A549 (cell line): ENCODE data around the gene GNB1. TPM values are rescaled to one million over a fixed set of nuclear protein-coding genes. Genes with fewer than 3 reads are reported as not detected.
"Not testable (repeated sequence)": the region's sequence is repeated elsewhere in the genome, so short reads cannot be mapped to it uniquely, and the experiment has no call there.

Experiments
- ATAC-seq, 2 experiments: fragments of 200-7000 bp in 1 of 2; fragments of >200 bp in 1 of 2; cut with Nextera tagmentation in 1 of 2; cut with Tn5 transposase in 1 of 2; 3 replicates each; pipeline versions ENCODE4 v1.8.0 to v1.9.1; 2018 to 2020; ENCODE audit warnings: mild to moderate bottlenecking in 1 of 2, moderate library complexity in 1 of 2
- CTCF ChIA-PET: fragments of 300-600 bp; sonication (Branson Sonifier 250); formaldehyde crosslinking; extraction: SDS; loops from one replicate; lab custom pipeline; 2021; ENCODE audit warnings: antibody characterized with exemption, inconsistent platforms; lab: Yijun Ruan, JAX
- POLR2A ChIA-PET: fragments of 350-600 bp; formaldehyde crosslinking; extraction: SDS; loops from one replicate; lab custom pipeline; 2021; ENCODE audit warnings: antibody characterized with exemption, inconsistent platforms; lab: Yijun Ruan, JAX
- DNase-seq, 2 experiments: peaks; one replicate each; pipeline versions ENCODE4 v3.0.0 to v3.0.0-alpha.2; 2011 to 2016; ENCODE audit warnings: low read depth in 1 of 2, low spot score in 1 of 2
- FAIRE-seq: peaks from 2 replicates; lab custom pipeline; 2011; peaks lifted over from hg19 to GRCh38; lab: Jason Lieb, UNC
- H3K27ac ChIP-seq, 2 experiments: fragments of >200 bp; sonication (Bioruptor Twin); formaldehyde crosslinking; 3 replicates each; pipeline ENCODE4 v1.5.1; 2016 to 2017
- H3K4me1 ChIP-seq: fragments of >200 bp; sonication (Bioruptor Twin); formaldehyde crosslinking; 3 replicates; pipeline ENCODE4 v1.6.1; 2016
- H3K4me2 ChIP-seq: fragments of >200 bp; sonication (Bioruptor Twin); formaldehyde crosslinking; 3 replicates; pipeline ENCODE4 v1.6.1; 2016
- H3K4me3 ChIP-seq: fragments of >200 bp; sonication (Bioruptor Twin); formaldehyde crosslinking; 3 replicates; pipeline ENCODE4 v1.5.1; 2016
- H3K9me3 ChIP-seq: fragments of >200 bp; sonication (Bioruptor Twin); formaldehyde crosslinking; 3 replicates; pipeline ENCODE4 v1.6.1; 2016
- CBX2 ChIP-seq: fragments of 200-600 bp; sonication (generic); IDR thresholded peaks from 2 replicates; pipeline ENCODE4 v1.6.1; 2016; ENCODE audit warnings: low read depth, mild to moderate bottlenecking, borderline replicate concordance
- EHMT2 ChIP-seq: fragments of 200-600 bp; sonication (generic); IDR thresholded peaks from 2 replicates; pipeline ENCODE4 v1.6.1; 2016; ENCODE audit warnings: antibody characterized with exemption, low read depth, mild to moderate bottlenecking, moderate library complexity
- FOSB ChIP-seq: fragments of 250-450 bp; sonication (Bioruptor Pico); IDR thresholded peaks from 2 replicates; pipeline ENCODE4 v1.5.0; 2020; ENCODE audit warnings: mild to moderate bottlenecking, moderate library complexity
- HOXB13 ChIP-seq: fragments of 250-450 bp; sonication (Bioruptor Pico); IDR thresholded peaks from 2 replicates; pipeline ENCODE4 v1.5.0; 2020; ENCODE audit warnings: low read depth, mild to moderate bottlenecking, moderate library complexity
- JUN ChIP-seq, 2 experiments: fragments of >200 bp; sonication (Bioruptor Twin); formaldehyde crosslinking; IDR thresholded peaks; 2 replicates in 1 of 2; 3 replicates in 1 of 2; pipeline ENCODE4 v1.6.1; 2016 to 2017
- KDM1A ChIP-seq: fragments of 200-600 bp; sonication (generic); IDR thresholded peaks from 2 replicates; pipeline ENCODE4 v1.6.1; 2016; ENCODE audit warnings: low read depth, mild to moderate bottlenecking
- KDM5A ChIP-seq: fragments of 200-600 bp; sonication (generic); IDR thresholded peaks from 2 replicates; pipeline ENCODE4 v1.6.1; 2016; ENCODE audit warnings: antibody characterized with exemption, mild to moderate bottlenecking
- MYC ChIP-seq: IDR thresholded peaks from 2 replicates; pipeline ENCODE4 v1.6.1; 2012; ENCODE audit warnings: mild to moderate bottlenecking, inconsistent platforms, low read length, improper control_type of control experiment, borderline replicate concordance
- PHF8 ChIP-seq: fragments of 200-600 bp; sonication (generic); IDR thresholded peaks from 2 replicates; pipeline ENCODE4 v1.6.1; 2016; ENCODE audit warnings: low read depth, mild to moderate bottlenecking, antibody characterized with exemption, moderate library complexity, borderline replicate concordance
- POLR2AphosphoS2 ChIP-seq: conservative IDR thresholded peaks from 2 replicates; pipeline ENCODE4 v1.6.1; 2012; ENCODE audit warnings: low read length, improper control_type of control experiment, inconsistent platforms
- RFX5 ChIP-seq: fragments of 450-650 bp; IDR thresholded peaks from 2 replicates; pipeline ENCODE4 v1.7.1; 2014; ENCODE audit warnings: antibody characterized with exemption, mild to moderate bottlenecking, moderate library complexity
- SMC3 ChIP-seq: fragments of >200 bp; sonication (Bioruptor Twin); formaldehyde crosslinking; IDR thresholded peaks from 3 replicates; pipeline ENCODE4 v1.6.1; 2018; ENCODE audit warnings: inconsistent platforms
- SREBF2 ChIP-seq: fragments of 450-650 bp; IDR thresholded peaks from 2 replicates; pipeline ENCODE4 v1.6.1; 2014; ENCODE audit warnings: mild to moderate bottlenecking, moderate library complexity
- USF2 ChIP-seq: fragments of 450-650 bp; IDR thresholded peaks from 2 replicates; pipeline ENCODE4 v1.6.1; 2014; ENCODE audit warnings: antibody characterized with exemption
- ZC3H11A ChIP-seq: fragments of 450-650 bp; IDR thresholded peaks from 2 replicates; pipeline ENCODE4 v1.6.1; 2014; ENCODE audit warnings: antibody characterized with exemption, mild to moderate bottlenecking
- ZFP36 ChIP-seq: fragments of 450-650 bp; IDR thresholded peaks from 2 replicates; pipeline ENCODE4 v1.6.1; 2014; ENCODE audit warnings: borderline replicate concordance; ENCODE audit not compliant: partially characterized antibody
- ZNF302 ChIP-seq: fragments of 250-450 bp; sonication (Bioruptor Pico); IDR thresholded peaks from 2 replicates; pipeline ENCODE4 v1.9.0; 2021; ENCODE audit warnings: inconsistent platforms, mild to moderate bottlenecking, moderate library complexity
- ZSCAN20 ChIP-seq: fragments of 250-450 bp; sonication (Bioruptor Pico); IDR thresholded peaks from 2 replicates; pipeline ENCODE4 v1.8.0; 2022; ENCODE audit warnings: mild to moderate bottlenecking, moderate library complexity
- WGBS: methylation state at CpG from one replicate; pipeline ENCODE4 v1.1.6; 2017; ENCODE audit errors: missing lambda C conversion rate; 5-methylcytosine and 5-hydroxymethylcytosine counted together
- polyA plus RNA-seq, 4 experiments: library from polyadenylated mRNA; depleted of rRNA in 3 of 4; stranded (reverse); fragments of >200 nt; fragmentation: RNase III in 1 of 4; extraction: RNeasy Plus Mini Kit Qiagen cat#74134 plus additional on column Dnase treatment in 1 of 4; gene quantifications; 2 replicates in 3 of 4; 3 replicates in 1 of 4; pipeline ENCODE4 v1.2.3, GENCODE V29; 2011 to 2017
- TF ChIP-seq, protein P1 (sequence below): fragments of >200 bp; sonication (Bioruptor Twin); formaldehyde crosslinking; IDR thresholded peaks from 2 replicates; pipeline ENCODE4 v1.6.1; 2016
- TF ChIP-seq, protein P2 (sequence below): fragments of 250-450 bp; sonication (Bioruptor Pico); IDR thresholded peaks from 2 replicates; pipeline ENCODE4 v1.5.0; 2020; ENCODE audit warnings: low read depth, mild to moderate bottlenecking, moderate library complexity
- TF ChIP-seq, protein P3 (sequence below): fragments of 150-350 bp; IDR thresholded peaks from 2 replicates; pipeline ENCODE4 v1.6.1; 2014; ENCODE audit warnings: low read depth, mild to moderate bottlenecking, low read length
- TF ChIP-seq, protein P4 (sequence below): fragments of 200-600 bp; sonication (generic); IDR thresholded peaks from 2 replicates; pipeline ENCODE4 v1.6.1; 2016; ENCODE audit warnings: antibody characterized with exemption, mild to moderate bottlenecking, moderate library complexity

GNB1 gene
- polyA plus RNA-seq, 2 of the 4 experiments (the other 2 are of a cell fraction): 159 to 270 TPM

DNA sequence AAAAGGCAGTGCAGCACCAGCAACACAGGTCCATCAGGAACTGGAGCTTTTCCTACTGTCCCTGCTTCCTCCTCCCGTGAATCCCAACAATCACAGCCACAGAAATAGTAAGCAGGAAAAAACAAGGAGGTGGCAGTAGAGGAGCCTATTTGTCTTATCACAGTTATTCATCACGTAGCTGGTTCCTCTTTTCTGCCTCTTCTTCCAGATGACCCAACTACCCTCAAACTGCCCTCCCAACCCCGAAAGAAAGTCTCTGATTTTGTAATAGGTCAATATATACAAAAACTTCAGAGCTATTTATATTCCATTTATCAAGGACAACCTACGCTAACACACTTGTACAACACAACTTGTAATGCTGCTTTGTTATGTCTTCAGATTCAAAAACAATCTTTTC, 21.4 kb downstream of the GNB1 start:
- Histone ChIP-seq H3K9me3 (no peaks in the 10 kb centered on the region), H3K4me2 (no peak overlapping the region), H3K4me3 (no peak overlapping the region), H3K27ac (no peak overlapping the region), H3K4me1 (no peaks in the 10 kb centered on the region)
- no peak for ATAC-seq
- no peak for FAIRE-seq
- no peak for TF ChIP-seq POLR2AphosphoS2
- TF ChIP-seq EHMT2: no peak
- TF ChIP-seq ZC3H11A: no peak
- TF ChIP-seq SREBF2: no peak
- TF ChIP-seq, protein P1, sequence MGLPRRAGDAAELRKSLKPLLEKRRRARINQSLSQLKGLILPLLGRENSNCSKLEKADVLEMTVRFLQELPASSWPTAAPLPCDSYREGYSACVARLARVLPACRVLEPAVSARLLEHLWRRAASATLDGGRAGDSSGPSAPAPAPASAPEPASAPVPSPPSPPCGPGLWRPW: no peak
- no peak for TF ChIP-seq PHF8
- no peak for TF ChIP-seq ZNF302 (CRISPR knock-in tag)
- ChIA-PET POLR2A (no interaction called here), CTCF (interaction anchor here (1.0 to 1.1 kb wide), 2 partner anchors 11 to 14 kb away, joined by 3 read pairs; no protein-coding TSS in a partner anchor)
- DNase-seq: no peak
- 87% methylated on average over 4 of the region's 4 CpGs for WGBS

DNA sequence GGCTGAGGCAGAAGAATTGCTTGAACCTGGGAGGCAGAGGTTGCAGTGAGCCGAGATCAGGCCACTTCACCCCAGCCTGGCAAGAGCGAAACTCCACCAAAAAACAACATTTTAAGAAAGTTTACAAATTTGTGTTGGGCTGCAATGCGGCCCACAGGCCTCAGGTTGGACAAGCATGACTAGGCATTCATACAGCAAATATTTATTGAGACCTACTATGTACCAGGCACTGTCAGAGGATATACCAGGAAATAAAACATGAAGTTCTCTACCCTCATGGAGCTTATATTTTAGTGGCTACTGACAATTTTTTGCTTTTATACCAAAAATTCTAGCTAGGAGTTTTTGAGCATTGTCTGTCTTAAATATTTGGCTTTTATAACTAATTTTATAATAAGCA, 23.7 kb downstream of the GNB1 start:
- no peak overlapping the region for H3K4me2 ChIP-seq
- peaks cover 11% of the 10 kb centered on the region for H3K4me1 ChIP-seq
- H3K27ac ChIP-seq: no peak overlapping the region
- no peak overlapping the region for H3K4me3 ChIP-seq
- H3K9me3 ChIP-seq: no peaks in the 10 kb centered on the region
- DNase-seq: no peak
- POLR2A ChIA-PET: no interaction called here
- CTCF ChIA-PET: no interaction called here
- no peak for ATAC-seq
- 98% methylated on average over 3 of the region's 3 CpGs for WGBS
- no peak for FAIRE-seq
- TF ChIP-seq MYC (no peak), ZSCAN20 (CRISPR knock-in tag) (no peak), USF2 (no peak), ZC3H11A (no peak), HOXB13 (no peak), FOSB (no peak), PHF8 (no peak), CBX2 (no peak), RFX5 (no peak), SMC3 (no peak), KDM1A (no peak), ZFP36 (no peak), JUN (IDR thresholded peaks at IDR 0.05) (no peak)
- TF ChIP-seq, protein P2, sequence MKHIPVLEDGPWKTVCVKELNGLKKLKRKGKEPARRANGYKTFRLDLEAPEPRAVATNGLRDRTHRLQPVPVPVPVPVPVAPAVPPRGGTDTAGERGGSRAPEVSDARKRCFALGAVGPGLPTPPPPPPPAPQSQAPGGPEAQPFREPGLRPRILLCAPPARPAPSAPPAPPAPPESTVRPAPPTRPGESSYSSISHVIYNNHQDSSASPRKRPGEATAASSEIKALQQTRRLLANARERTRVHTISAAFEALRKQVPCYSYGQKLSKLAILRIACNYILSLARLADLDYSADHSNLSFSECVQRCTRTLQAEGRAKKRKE (CRISPR knock-in tag): no peak
- TF ChIP-seq, protein P3, sequence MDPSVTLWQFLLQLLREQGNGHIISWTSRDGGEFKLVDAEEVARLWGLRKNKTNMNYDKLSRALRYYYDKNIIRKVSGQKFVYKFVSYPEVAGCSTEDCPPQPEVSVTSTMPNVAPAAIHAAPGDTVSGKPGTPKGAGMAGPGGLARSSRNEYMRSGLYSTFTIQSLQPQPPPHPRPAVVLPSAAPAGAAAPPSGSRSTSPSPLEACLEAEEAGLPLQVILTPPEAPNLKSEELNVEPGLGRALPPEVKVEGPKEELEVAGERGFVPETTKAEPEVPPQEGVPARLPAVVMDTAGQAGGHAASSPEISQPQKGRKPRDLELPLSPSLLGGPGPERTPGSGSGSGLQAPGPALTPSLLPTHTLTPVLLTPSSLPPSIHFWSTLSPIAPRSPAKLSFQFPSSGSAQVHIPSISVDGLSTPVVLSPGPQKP: no peak

DNA sequence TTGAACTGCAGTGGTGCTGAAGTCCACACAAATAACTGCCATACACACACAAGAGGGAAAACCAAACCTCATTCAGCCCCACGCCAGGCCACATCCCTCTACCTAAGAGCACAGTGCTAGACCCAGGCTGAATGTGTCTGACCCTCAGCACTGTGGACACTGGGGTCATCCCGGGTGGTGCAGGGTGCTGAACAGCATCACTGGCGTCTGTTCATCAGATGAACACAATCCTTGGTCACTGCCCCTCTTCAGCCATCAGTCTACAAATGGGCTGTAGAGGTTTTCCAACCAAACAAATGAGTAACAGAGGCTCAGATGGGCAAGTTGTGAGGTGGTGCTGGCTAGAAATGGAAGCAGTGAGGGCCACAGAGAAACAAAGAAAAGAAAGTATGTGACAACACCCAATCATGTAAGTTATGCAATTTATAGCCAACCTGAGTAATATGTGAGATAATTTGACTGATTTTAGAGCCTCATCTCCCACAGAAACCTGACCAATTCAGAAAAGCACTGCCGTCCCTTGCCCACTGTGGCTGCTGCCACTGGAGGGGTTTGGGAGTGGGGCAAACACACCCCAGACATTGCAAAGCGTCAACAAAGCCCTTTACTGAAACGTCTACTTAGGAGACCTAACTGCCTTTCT, 27.9 kb downstream of the GNB1 start:
- H3K27ac ChIP-seq: 0 out of 6 replicates have a peak overlapping the region, but pooled peaks of 1 of the 2 experiments have one; percentile 6
- DNase-seq: no peak
- CTCF ChIA-PET: interaction anchor here (1.0 to 1.1 kb wide), 2 partner anchors 12 to 43 kb away, joined by 3 to 5 read pairs; no protein-coding TSS in a partner anchor
- H3K4me2 ChIP-seq: no peak overlapping the region
- no peak for TF ChIP-seq KDM5A
- TF ChIP-seq, protein P1: no peak
- TF ChIP-seq, protein P4, sequence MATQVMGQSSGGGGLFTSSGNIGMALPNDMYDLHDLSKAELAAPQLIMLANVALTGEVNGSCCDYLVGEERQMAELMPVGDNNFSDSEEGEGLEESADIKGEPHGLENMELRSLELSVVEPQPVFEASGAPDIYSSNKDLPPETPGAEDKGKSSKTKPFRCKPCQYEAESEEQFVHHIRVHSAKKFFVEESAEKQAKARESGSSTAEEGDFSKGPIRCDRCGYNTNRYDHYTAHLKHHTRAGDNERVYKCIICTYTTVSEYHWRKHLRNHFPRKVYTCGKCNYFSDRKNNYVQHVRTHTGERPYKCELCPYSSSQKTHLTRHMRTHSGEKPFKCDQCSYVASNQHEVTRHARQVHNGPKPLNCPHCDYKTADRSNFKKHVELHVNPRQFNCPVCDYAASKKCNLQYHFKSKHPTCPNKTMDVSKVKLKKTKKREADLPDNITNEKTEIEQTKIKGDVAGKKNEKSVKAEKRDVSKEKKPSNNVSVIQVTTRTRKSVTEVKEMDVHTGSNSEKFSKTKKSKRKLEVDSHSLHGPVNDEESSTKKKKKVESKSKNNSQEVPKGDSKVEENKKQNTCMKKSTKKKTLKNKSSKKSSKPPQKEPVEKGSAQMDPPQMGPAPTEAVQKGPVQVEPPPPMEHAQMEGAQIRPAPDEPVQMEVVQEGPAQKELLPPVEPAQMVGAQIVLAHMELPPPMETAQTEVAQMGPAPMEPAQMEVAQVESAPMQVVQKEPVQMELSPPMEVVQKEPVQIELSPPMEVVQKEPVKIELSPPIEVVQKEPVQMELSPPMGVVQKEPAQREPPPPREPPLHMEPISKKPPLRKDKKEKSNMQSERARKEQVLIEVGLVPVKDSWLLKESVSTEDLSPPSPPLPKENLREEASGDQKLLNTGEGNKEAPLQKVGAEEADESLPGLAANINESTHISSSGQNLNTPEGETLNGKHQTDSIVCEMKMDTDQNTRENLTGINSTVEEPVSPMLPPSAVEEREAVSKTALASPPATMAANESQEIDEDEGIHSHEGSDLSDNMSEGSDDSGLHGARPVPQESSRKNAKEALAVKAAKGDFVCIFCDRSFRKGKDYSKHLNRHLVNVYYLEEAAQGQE: no peak
- TF ChIP-seq, all 56 proteins: peak for 0
- peaks cover 45% of the 10 kb centered on the region for H3K4me1 ChIP-seq
- no peak overlapping the region for H3K4me3 ChIP-seq
- ATAC-seq (no peak), FAIRE-seq (no peak)
- POLR2A ChIA-PET: no interaction called here
- no peaks in the 10 kb centered on the region for H3K9me3 ChIP-seq
- 84% methylated on average over 6 of the region's 6 CpGs for WGBS

DNA sequence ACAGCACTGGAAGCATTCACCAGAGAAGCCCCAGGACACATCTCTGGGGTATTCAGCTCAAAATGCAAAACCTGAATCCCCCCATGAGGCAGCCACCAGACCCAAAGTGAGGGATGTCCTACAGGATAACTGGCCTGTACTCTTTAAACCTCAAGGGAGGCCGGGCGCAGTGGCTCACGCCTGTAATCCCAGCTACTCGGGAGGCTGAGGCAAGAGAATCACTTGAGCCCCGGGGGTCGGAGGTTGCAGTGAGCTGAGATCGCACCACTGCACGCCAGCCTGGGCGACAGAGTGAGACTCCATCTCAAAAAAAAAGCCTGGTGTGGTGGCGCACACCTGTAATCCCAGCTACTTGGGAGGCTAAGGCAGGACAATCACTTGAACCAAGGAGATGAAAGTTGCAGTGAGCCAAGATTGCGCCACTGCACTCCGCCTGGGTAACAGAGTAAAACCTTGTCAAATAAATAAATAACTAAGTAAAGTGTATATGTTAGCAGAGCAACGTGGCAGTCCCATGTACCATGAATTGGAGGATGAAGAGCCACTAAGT, 29.1 kb downstream of the GNB1 start:
- CTCF ChIA-PET: interaction anchor here (1.0 to 1.9 kb wide), 3 partner anchors 11 to 45 kb away, joined by 3 to 8 read pairs (median 3); no protein-coding TSS in a partner anchor
- POLR2A ChIA-PET, DNase-seq, ATAC-seq, H3K4me2 ChIP-seq, H3K9me3 ChIP-seq, H3K4me3 ChIP-seq, H3K27ac ChIP-seq, FAIRE-seq: not testable (repeated sequence)
- WGBS: 97% methylated on average over 6 of the region's 13 CpGs
- peaks cover 56% of the 10 kb centered on the region for H3K4me1 ChIP-seq
